ENCODE measurements around the gene TNFAIP3.
"Not testable (repeated sequence)": the region's sequence is repeated elsewhere in the genome, so short reads cannot be mapped to it uniquely, and the experiment has no call there.

TNFAIP3 gene

DNA sequence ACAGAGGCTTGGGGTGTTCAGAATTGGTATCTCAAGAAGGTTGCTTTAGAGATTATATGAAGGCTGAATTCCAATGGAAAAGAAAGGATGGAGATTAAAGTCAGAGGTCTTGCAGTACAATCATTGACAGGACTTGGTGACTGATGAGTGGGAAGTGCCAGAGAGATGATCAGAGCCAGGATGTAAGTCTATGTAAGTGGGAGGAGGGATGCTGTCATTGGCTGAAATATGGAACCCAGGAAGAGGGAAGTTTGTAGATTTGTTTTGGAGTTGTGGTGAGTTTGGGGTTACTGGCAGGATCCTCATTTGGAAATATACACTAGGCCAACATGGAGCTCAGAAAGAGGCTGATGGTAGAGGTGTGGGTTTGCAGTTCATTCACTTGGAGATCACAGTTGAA is 23.8 kb upstream of the TNFAIP3 start:
- peak; percentile 32 for DNase-seq
- in situ Hi-C loops (cut with MboI; ENCODE audit: low pct_unique_long_range_greater_than_20kb, low sequenced_read_pairs): no loop called here

DNA sequence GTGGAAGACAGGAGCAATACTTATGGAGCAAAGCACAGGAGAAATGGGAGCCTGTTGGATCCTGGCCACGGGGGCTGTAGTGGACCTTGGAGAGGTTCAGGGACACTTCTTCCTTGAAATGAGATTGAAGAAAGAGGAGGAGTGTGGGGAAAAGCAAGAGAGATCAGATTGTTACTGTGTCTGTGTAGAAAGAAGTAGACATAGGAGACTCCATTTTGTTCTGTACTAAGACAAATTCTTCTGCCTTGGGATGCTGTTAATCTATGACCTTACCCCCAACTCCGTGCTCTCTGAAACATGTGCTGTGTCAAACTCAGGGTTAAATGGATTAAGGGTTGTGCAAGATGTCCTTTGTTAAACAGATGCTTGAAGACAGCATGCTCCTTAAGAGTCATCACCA is 22.7 kb upstream of the TNFAIP3 start:
- in situ Hi-C loops (cut with MboI; ENCODE audit: low pct_unique_long_range_greater_than_20kb, low sequenced_read_pairs); DNase-seq: not testable (repeated sequence)

DNA sequence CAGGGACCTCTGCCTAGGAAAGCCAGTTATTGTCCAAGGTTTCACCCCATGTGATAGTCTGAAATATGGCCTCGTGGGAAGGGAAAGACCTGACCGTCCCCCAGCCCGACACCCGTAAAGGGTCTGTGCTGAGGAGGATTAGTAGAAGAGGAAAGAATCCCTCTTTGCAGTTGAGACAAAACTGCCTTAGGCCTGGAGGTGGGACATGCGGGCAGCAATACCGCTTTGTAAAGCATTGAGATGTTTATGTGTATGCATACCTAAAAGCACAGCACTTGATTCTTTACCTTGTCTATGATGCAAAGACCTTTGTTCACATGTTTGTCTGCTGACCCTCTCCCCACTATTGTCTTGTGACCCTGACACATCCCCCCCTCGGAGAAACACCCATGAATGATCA is 22.3 kb upstream of the TNFAIP3 start:
- in situ Hi-C loops (cut with MboI; ENCODE audit: low pct_unique_long_range_greater_than_20kb, low sequenced_read_pairs): not testable (repeated sequence)

DNA sequence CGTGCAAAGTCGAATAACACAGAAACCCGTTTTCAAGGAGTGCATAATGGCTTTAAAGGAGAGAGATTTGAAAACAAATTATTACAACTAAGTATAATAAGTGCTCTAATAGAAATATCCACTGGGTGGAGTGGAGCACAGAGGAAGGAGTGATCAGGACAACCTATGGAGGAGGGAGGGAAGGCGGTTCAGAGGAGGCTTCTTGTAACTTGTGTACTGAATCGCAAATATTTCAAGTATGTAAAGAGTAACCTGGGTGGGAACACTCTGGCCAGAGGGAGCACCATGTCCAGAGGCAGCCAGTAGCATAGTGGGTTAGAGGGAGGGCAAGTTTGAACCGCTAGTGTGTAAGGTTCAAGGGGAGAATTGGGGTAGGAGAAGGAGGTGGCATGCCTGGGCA is 21.6 kb upstream of the TNFAIP3 start:
- DNase-seq: no peak
- in situ Hi-C loops (cut with MboI; ENCODE audit: low pct_unique_long_range_greater_than_20kb, low sequenced_read_pairs): no loop called here

More for the DNA sequence above, 22.3 kb upstream of the TNFAIP3 start:
- DNase-seq: not testable (repeated sequence)

DNA sequence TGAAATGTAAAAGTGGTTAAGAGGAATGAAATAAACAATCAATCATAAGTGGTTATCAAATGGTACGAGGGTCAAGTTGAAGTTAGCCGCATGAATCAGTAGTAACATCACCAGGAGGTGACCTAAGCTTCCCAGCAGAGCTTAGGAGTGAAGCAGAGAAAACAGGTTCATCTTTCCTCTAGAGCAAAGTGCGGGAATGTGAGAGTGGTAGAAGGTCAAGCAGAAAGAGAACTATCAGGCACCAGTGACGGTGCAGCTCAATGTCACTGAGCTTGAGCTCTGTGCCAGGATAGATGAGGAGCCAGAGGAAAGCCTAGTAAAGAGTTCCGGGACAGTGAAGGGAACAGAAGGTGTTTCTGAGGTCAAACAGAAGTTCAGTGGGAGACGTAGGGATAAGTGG is 20.8 kb upstream of the TNFAIP3 start:
- no peak for DNase-seq

DNA sequence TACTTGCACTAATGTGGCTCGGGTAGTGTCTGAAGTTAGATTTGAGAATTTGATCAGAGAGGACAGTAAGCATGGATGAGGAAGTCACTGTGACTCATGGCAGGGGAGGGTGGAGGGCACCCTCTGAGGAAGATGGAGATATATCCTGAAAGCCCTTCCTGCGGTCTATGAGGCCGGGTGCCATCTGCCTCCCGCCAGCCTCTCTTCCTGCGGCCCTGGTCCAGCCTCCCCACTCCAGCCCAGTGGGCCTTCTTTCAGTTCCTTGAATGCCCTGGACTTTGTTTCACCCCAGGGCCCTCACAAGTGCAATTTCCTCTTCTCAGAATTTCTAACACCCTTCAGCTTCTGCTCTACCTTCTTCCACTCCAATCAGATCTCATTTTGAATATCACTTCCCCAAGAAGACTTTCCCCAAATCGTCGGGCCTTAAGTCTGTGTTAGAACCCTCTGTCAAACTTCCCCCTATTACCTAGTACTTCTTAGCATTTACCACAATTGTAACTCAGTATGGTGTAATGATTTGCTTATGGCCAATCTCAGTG is 20.2 kb upstream of the TNFAIP3 start:
- peak; percentile 89 for DNase-seq
- in situ Hi-C loops (cut with MboI; ENCODE audit: low pct_unique_long_range_greater_than_20kb, low sequenced_read_pairs): no loop called here

More for the DNA sequence above, 20.8 kb upstream of the TNFAIP3 start:
- in situ Hi-C loops (cut with MboI; ENCODE audit: low pct_unique_long_range_greater_than_20kb, low sequenced_read_pairs): no loop called here

DNA sequence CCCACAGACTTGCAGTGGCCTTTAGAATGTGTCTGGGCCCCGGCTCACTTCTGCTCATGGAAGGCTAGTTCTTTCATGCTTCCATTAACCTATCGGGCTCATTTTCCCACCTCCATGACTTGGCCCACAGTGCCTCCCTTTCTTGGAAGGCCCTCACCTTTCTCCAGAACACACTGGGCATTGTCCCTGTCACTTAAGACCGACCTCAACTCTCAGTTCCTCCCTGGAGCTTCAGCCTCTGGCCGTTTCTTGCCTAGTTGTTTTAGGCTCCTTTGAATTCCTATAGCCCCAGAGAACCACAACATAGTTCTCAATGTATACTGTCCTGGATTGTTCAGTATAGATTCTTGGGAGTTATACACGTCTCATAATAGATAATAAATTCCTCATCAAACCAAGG is 19.3 kb upstream of the TNFAIP3 start:
- in situ Hi-C loops (cut with MboI; ENCODE audit: low pct_unique_long_range_greater_than_20kb, low sequenced_read_pairs): no loop called here
- DNase-seq: no peak

DNA sequence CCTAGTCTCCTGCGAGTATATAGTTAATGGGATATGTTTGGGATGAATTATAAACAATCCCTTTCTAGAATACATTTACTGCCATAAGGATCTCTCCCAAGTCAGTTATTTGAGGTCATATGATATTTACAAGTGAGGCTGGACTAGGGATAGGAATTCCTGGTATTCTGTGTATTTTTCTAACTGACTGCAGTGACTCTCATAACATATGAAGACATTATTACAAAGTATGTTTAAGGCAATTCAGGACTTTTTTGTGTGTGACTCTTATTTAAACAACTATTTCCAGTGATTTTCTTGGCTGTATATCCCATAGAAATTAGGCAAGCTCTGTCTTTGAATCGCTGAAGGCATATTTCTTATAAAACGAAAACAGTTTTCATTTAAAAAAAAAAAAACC is 18.4 kb upstream of the TNFAIP3 start:
- DNase-seq: no peak
- in situ Hi-C loops (cut with MboI; ENCODE audit: low pct_unique_long_range_greater_than_20kb, low sequenced_read_pairs): no loop called here

DNA sequence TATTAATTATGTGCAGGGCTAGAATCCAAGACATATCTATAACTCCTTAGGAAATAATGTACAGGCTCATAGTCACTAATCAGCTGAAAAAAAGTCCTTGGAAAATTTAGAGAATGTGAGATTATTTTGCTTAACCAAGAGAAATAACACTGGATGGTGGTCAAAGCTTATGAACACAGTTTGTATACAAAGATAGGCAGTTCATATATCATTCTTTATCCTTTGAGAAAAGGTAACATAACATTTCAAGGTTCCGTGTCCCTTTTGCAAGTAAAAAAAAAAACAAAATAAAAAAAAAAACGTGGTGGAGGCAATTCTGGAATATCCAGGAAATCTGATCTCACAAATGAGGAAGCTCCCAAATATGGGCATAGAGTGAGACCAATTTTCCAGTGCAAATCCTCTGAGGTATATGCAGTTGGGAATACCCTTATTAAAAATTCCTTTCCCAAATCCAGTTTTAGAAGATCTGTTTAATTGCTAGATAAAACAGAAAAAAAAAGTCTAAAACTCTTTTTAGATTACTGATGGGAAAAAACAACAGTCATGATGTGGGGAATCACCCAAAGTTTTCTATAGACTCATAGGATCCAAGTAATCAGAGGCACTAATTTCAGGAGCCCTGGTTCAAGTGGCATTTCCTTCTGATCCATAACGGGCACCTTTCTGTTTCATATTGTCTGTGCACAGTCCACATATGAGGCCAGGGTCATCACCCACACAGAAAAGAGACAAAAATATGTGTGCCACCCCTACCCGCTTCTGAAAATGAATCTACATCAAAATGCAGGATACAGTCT is 17.7 kb upstream of the TNFAIP3 start:
- in situ Hi-C loops (cut with MboI; ENCODE audit: low pct_unique_long_range_greater_than_20kb, low sequenced_read_pairs): no loop called here
- DNase-seq: no peak

DNA sequence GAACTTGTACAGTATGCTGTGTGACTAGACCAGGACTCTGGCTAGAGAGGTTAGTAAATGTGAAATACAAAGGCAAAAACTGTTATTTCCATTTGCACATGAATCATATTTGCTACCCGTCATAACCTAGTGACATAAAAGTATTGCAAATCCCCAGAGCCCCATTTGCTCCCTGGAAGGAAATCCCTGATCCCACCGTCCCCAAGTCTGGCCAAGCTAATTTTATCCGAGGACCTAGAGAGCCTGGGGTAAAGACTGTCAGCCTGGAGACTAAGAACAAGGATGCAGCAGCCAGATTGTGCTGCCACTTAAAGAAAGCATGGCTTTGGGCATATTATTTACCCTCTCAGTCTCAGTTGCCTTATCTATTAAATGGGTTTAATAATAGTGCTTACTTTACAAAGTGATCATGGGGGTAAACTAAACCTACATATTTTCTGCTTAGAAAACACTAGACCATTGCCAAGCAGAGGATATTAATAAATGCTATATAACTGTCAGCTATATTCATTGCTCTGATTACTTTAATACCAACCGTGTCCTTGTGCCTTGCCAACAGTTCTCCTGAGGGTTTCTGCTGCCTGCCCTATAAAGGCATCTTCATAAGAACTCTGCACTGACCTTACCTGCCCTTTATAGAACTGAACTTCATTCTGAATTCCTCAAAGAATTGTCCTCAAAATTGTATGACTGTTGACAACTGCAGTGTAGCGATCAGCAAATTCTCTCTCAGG is 16.9 kb upstream of the TNFAIP3 start:
- in situ Hi-C loops (cut with MboI; ENCODE audit: low pct_unique_long_range_greater_than_20kb, low sequenced_read_pairs): no loop called here

DNA sequence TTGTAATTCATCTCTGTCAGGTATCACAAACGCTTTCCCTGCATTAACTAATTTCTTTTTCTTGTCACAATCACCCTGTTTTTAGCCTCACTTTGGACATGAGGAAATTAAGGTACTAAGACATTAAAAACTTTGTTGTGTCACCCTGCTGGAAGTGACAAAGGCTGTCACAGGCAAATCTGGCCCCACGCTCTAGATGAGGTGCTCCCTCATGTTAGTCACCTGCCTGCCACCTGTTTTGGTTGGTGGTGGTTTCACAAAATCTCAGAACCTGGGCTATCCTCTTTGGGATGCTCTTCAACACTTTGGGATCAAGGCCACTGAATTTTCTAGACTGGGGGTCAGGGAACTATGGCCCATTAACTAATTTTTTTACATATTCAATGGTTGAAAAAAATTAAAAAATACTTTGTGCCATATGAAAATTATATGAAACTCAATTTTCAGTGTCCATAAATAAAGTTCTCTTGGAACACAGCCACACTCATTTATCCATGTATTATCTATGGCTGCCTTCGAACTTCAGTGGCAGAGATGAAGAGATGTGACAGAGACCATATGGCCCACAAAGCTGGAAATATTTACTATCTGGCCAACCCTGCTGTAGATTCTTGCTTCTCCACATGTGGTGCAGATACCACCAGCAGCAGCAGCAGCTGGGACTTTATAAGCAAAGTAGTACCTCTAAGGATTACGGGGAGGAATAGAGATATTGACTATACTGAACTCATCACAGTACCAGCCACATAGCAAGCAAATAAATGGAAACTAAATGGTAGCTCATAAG is 16.1 kb upstream of the TNFAIP3 start:
- in situ Hi-C loops (cut with MboI; ENCODE audit: low pct_unique_long_range_greater_than_20kb, low sequenced_read_pairs): no loop called here
- DNase-seq: no peak

More for the DNA sequence above, 16.9 kb upstream of the TNFAIP3 start:
- DNase-seq: no peak

DNA sequence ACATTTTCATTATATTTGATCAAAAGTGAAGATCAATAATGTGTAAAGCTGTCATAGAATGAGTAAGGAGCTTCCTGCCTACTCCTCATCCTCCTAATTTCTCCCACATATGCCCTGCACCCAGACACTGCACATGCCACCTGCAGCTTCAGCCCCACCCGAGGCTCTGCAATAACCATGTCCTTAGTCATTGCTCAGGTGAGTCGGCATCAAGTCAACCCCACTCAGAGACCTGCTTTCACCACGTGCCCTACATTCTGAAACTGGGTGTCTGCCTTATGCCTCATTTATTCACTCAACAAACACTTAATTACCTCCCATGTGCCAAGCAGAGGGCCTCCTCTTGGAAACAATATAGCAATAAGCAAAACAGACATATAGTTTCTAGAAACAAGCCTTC is 15.4 kb upstream of the TNFAIP3 start:
- in situ Hi-C loops (cut with MboI; ENCODE audit: low pct_unique_long_range_greater_than_20kb, low sequenced_read_pairs): no loop called here
- no peak for DNase-seq

DNA sequence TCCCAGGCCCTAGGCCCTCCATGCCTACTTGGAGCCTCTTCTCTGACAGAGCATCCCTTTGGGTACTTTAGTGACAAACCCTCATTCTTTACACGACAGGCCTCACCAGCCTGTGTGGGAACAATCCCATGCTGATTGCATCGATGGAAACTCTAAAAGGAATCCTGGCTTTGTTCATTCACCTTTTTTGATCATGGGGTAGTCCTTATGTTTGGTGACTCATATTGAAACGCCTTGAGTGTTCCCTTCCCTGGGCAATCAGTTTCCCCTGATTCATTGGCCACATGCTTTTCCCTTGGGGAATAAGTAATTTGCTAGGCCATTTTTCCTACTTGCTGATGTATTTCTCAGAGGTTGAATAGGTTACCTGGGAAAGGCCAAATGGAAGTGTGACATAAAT is 14.7 kb upstream of the TNFAIP3 start:
- in situ Hi-C loops (cut with MboI; ENCODE audit: low pct_unique_long_range_greater_than_20kb, low sequenced_read_pairs): no loop called here
- no peak for DNase-seq

DNA sequence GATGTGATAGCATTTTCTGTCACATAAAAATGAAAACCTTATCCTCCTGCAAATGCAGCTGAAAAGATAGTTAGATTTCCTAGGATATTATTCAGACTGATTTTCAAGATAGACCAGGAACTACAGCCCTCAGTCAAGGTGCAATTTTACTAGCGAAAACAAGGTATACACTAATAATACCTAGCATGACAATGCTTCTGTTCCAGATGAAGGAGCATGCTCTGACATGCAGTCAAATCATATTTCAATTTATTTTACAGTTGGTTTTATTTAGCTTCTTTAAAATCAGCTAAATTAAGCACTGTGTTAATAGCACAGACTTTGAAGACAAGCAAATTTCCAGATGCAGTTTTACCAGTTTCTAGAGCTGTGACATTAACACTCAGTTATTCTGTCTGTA is 14.2 kb upstream of the TNFAIP3 start:
- in situ Hi-C loops (cut with MboI; ENCODE audit: low pct_unique_long_range_greater_than_20kb, low sequenced_read_pairs): no loop called here
- no peak for DNase-seq

DNA sequence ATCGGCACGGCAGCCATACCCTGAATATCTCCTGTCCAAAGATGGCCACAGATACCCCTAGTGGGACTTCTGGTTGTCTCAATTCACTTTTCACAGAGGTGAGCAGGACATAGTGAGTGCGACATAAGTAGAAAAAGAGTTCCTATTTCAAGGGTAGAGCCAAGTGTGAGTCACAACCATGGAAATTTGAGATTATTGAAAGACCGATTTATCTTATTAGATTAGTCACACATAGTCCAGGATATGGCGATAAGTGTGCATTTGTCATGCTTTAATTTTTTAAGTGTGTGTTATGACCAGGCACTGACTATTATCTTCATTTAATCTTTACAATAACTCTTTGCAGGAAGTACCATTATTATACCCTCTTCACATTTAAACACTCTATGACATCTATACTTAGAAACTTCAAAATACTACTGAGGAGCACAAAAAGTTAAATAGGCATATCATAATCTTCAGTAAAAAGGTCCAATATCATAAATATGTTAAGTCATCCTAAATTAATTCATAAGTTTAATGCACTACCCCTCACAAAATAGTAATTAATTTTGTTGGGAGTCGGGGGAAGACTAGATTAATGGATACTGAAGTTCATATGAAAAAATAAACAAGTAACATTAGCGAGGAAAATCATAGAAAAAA is 13.4 kb upstream of the TNFAIP3 start:
- in situ Hi-C loops (cut with MboI; ENCODE audit: low pct_unique_long_range_greater_than_20kb, low sequenced_read_pairs): no loop called here
- DNase-seq: no peak

DNA sequence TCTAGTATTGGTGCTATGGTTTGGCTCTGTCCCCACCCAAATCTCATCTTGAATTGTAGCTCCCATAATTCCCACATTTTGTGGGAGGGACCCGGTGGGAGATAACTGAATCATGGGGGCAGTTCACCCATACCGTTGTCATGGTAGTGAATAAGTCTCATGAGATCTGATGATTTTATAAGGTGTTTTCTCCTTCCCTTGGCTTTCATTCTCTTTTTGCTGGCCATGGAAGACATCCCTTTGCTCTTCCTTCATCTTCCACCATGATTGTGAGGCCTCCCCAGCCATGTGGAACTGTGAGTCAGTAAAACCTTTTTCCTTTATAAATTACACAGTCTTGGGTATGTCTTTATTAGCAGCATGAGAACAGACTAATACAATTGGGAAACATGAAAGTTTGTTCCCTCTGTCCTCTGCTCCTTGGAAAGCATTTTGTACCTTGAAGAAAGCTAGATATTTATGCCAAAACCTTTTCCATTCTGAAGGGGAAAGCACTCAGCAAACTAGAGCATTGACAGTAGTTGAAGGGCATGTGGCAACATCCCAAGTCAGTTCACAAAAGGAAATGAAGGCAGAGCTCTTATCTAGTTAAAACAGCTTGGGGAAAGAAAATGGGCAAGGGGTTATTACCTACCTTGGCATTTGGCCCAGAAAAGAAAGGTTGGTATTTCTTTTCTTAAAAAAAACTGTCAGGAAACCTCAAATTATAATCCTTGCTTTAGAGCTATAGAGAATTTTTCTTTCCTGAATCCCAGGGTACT is 10.7 kb upstream of the TNFAIP3 start:
- in situ Hi-C loops (cut with MboI; ENCODE audit: low pct_unique_long_range_greater_than_20kb, low sequenced_read_pairs): no loop called here
- DNase-seq: peak; percentile 76

DNA sequence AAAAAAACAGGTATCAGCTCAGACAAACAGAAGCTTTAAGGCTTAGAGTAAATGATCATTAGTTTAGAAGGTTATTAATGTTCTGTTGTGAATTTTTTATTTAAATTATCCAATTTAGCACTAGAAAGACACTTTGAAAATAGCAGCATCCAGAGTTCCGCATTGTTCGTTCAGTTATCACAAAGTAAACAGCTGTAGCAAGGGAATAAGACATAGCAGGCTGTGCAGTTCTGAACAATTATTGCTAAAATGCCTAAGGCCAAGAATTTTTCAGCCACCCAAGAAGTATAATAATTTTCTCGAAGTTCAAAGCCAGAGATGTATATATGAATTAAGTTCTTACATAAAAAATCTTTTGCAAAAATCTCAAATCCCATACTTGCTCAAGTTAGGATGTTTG is 8.0 kb upstream of the TNFAIP3 start:
- DNase-seq: no peak
- in situ Hi-C loops (cut with MboI; ENCODE audit: low pct_unique_long_range_greater_than_20kb, low sequenced_read_pairs): no loop called here

DNA sequence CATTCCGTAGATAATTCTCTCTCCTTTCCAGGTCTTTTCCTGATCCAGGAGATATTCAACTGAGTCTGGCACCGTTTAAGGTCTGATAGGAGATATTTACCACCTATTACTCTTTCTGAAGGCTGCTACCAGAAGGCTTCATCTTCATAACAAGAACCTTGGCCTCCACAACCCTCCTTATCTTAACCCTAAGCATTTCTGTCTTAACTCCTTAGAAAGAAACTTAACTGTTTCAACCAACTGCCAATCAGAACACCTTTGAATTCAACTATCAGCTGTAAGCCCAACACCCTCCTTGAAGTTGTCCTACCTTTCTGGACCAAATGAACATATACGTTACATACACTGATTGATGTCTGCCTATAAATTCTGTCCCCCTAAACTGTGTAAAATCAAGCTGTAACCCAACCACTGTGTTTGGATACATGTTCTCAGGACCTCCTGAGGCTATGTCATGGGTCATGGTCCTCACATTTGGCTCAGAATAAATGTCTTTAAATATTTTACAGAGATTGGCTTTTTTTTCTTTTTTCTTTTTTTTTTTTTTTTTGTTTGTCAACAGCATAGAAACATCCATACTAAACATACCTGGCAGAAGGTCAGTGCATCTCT is 6.6 kb upstream of the TNFAIP3 start:
- no peak for DNase-seq
- in situ Hi-C loops (cut with MboI; ENCODE audit: low pct_unique_long_range_greater_than_20kb, low sequenced_read_pairs): no loop called here
